GM12878 (cell line): ENCODE results near the gene IRAK3. TPM values are rescaled to one million over a fixed set of nuclear protein-coding genes. Genes with fewer than 3 reads are reported as not detected.

Experiments used
- CEBPB ChIP-seq, 2 experiments: fragments of 150-350 bp in 1 of 2; IDR thresholded peaks; 2 replicates each; pipeline ENCODE4 v1.6.1; 2012 to 2014; ENCODE audit warnings: low read depth in 2 of 2, low read length in 2 of 2, borderline replicate concordance in 1 of 2, inconsistent platforms in 1 of 2
- NKRF ChIP-seq: fragments of 450-650 bp; conservative IDR thresholded peaks from 2 replicates; pipeline ENCODE4 v1.6.1; 2017; ENCODE audit warnings: mild to moderate bottlenecking, moderate library complexity
- NRF1 ChIP-seq: conservative IDR thresholded peaks from 2 replicates; pipeline ENCODE4 v1.6.1; 2011; ENCODE audit warnings: mild to moderate bottlenecking, low read depth, low read length, improper control_type of control experiment
- RAD21 ChIP-seq: IDR thresholded peaks from 2 replicates; pipeline ENCODE4 v1.6.1; 2011; ENCODE audit warnings: mild to moderate bottlenecking, low read depth, low read length, moderate library complexity; ENCODE audit not compliant: insufficient read depth
- RELB ChIP-seq: fragments of 450-650 bp; IDR thresholded peaks from 2 replicates; pipeline ENCODE4 v1.6.1; 2017; ENCODE audit warnings: low read depth, mild to moderate bottlenecking, moderate library complexity
- USF1 ChIP-seq: IDR thresholded peaks from 2 replicates; pipeline ENCODE4 v1.6.1; 2011; ENCODE audit warnings: borderline replicate concordance, low read depth, mild to moderate bottlenecking, moderate library complexity, mixed read lengths, low read length; ENCODE audit not compliant: insufficient read depth; ENCODE audit errors: extremely low read length
- ZSCAN29 ChIP-seq: fragments of 450-650 bp; IDR thresholded peaks from 2 replicates; pipeline ENCODE4 v1.6.1; 2017; ENCODE audit warnings: mild to moderate bottlenecking, moderate library complexity
- polyA plus RNA-seq, 11 experiments: library from polyadenylated mRNA; depleted of rRNA in 4 of 11; unstranded in 6 of 11; stranded (reverse) in 5 of 11; fragments of >200 nt; fragmentation: Nextera tagmentation in 4 of 11; fragmentation: Illumina TruSeq in 1 of 11; extraction: Ambion mirVana in 4 of 11; extraction: Trizol in 1 of 11; gene quantifications; 1 replicate in 1 of 11; 2 replicates in 10 of 11; pipeline versions ENCODE4 v1.2.1 to v1.2.3, GENCODE V29; 2011 to 2016; ENCODE audit warnings: inconsistent platforms in 2 of 11, missing spikeins in 2 of 11, low read depth in 1 of 11
- total RNA-seq, 4 experiments: library from RNA; depleted of rRNA in 3 of 4; stranded (reverse); fragments of >200 nt in 3 of 4; fragmentation: Illumina TruSeq in 1 of 4; extraction: Trizol in 1 of 4; gene quantifications; 2 replicates each; pipeline versions ENCODE4 v1.2.1 to v1.2.3, GENCODE V29; 2013 to 2021
- TF ChIP-seq, protein P1 (sequence below): IDR thresholded peaks from 2 replicates; pipeline ENCODE4 v1.6.1; 2012; ENCODE audit warnings: low read depth, low read length, improper control_type of control experiment
- TF ChIP-seq, protein P2 (sequence below): fragments of 450-650 bp; IDR thresholded peaks from 2 replicates; pipeline ENCODE4 v1.6.1; 2017; ENCODE audit warnings: antibody characterized with exemption, mild to moderate bottlenecking, moderate library complexity

IRAK3 gene
- total and polyA plus RNA-seq, 10 of the 15 experiments (the other 5 are each of a cell fraction or from before 2014, with no cell fraction given): 1.4 to 14.1 (median 5.4) TPM

- TF ChIP-seq USF1 (peak; percentile 90), CEBPB (IDR thresholded peaks at IDR 0.05; ENCODE audit: borderline replicate concordance in 1 of 2, low read depth in 2 of 2, low read length in 2 of 2) (0 out of 4 replicates have a peak, but pooled peaks of 1 of the 2 experiments have one; percentile 29), NRF1 (no peak), ZSCAN29 (peak; percentile 36; the same call in 1 of the 2 replicates), RAD21 (no peak), RELB (peak; percentile 38; the same call in 1 of the 2 replicates), NKRF (peak; percentile 57; the same call in 1 of the 2 replicates)
- TF ChIP-seq, protein P1, sequence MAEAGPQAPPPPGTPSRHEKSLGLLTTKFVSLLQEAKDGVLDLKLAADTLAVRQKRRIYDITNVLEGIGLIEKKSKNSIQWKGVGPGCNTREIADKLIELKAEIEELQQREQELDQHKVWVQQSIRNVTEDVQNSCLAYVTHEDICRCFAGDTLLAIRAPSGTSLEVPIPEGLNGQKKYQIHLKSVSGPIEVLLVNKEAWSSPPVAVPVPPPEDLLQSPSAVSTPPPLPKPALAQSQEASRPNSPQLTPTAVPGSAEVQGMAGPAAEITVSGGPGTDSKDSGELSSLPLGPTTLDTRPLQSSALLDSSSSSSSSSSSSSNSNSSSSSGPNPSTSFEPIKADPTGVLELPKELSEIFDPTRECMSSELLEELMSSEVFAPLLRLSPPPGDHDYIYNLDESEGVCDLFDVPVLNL: no peak
- TF ChIP-seq, protein P2, sequence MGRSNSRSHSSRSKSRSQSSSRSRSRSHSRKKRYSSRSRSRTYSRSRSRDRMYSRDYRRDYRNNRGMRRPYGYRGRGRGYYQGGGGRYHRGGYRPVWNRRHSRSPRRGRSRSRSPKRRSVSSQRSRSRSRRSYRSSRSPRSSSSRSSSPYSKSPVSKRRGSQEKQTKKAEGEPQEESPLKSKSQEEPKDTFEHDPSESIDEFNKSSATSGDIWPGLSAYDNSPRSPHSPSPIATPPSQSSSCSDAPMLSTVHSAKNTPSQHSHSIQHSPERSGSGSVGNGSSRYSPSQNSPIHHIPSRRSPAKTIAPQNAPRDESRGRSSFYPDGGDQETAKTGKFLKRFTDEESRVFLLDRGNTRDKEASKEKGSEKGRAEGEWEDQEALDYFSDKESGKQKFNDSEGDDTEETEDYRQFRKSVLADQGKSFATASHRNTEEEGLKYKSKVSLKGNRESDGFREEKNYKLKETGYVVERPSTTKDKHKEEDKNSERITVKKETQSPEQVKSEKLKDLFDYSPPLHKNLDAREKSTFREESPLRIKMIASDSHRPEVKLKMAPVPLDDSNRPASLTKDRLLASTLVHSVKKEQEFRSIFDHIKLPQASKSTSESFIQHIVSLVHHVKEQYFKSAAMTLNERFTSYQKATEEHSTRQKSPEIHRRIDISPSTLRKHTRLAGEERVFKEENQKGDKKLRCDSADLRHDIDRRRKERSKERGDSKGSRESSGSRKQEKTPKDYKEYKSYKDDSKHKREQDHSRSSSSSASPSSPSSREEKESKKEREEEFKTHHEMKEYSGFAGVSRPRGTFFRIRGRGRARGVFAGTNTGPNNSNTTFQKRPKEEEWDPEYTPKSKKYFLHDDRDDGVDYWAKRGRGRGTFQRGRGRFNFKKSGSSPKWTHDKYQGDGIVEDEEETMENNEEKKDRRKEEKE: no peak
Observed at GRCh38 chr12:66188584-66189485, at the start of gene IRAK3 (continued).
